HS-5 (cell line): ENCODE measurements around the gene C4BPA.

Experiments
- DNase-seq: peaks from one replicate; pipeline ENCODE4 v3.0.0-alpha.2; 2012; ENCODE audit warnings: low read depth

C4BPA gene

GRCh38 chr1:207103892-207104373 lies at the start of gene C4BPA:
Gene C4BPA (plus strand): TSS chr1:207104233. CDS start chr1:207113026, 8,793 bp downstream.
- no peak for DNase-seq

DNA sequence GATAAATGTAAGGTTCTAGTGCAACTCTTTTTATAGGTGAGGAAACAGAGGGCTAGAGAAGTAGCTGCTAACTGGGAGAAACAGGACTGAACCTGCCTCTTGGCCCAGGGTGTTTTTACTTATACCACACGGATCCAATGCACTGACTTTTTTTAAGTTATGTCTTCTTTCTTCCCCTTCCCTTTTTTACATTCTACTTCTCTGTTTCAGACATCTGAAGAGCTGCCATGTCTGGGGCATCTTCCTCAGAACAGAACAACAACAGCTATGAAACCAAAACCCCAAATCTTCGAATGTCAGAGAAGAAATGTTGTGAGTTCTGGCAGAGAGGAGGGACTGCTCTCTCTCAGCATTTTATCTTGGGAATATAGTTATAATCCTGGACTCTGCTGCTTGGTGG lies 49.5 kb upstream of the C4BPA start:
- no peak for DNase-seq

- no peak for DNase-seq
Observed at GRCh38 chr1:207055386-207056001, 48.5 kb upstream of the C4BPA start.

- DNase-seq = no peak
Observed at GRCh38 chr1:207056673-207057072, 47.4 kb upstream of the C4BPA start.

DNA sequence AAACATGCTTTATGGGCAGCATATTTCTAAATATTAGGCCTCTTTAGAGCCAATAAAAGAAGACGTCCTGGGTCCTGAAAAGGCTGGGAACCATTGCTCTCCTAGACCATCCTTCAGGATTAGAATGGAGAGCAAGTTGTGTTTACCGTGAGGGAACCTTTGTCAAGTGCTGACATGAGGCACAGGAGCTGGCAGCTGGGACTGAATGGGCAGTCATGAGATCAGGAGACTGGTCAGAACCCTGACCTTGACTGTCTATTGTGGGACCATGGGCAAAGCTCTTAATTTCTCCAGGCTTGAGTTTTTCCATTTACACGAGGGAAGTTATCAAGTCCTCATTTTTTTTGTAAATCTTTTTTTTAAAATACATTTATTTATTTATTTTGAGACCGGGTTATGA lies 45.8 kb upstream of the C4BPA start:
- DNase-seq = no peak

DNA sequence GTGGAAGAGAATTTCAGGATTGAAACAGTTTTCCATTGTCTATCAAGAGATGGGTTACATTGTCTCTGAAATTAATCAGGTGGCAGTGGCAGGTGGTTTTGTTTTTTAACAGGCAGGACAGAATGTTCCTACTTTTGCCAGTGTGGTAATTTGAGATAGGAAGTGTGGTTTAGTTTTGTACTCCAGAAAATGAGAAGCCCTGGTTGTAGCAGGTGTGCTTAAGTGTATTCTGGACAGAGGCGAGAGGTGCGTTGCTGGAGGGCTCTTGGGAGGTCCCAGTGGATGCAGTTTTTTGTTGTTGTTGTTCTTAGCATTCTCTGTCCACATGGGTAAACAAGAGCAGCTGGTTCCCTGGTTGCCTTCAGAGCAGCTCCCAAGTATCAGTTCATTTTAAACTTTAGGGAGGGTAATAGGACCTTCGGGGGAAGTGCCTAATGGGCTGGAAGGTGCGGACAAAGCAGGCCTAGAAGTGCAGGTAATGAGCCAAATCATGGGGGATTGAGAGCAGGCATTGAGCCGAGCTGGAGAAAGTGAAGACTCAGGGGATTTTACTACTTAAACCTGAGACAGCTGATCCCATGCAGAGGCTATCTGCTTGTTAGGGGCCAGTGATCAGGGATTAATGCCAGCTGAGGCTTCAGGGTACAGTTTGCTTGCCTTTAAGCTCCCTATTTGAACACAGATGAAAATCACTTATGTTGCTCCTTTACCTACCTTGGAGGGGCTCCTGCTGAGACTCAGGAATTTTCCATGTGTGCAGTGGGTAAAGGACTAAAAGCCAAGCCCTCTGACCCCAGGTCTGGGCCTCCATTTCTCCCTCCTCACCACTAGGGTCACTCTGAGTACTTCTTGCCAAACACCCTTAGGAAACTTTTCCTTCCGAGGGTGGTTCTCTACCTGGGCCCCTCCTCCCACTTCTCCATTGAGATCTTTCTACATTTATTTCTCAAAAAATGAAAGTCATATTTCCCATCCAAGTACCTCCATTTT lies 44.9 kb upstream of the C4BPA start:
- DNase-seq = no peak

DNA sequence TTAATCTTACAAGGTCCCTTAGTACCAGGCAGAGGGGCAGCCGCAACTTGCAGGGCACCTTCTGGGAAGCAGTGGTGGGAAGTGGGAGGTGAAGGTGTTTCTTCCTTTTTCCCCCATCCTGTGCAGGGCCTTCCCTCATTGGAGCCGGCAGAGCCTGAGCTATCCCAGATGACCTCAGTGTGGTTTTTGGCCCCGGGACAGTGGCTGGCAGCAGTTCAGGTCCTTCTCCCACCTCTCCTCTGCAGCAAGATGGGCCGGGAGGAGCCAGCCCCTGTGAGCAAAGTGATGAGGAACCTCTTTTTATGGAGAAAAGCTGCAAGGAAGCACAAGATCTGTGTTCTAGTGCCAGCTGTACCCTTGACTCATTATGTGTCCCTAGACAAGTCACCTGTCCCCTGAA lies 44.2 kb upstream of the C4BPA start:
- no peak for DNase-seq

GRCh38 chr1:207060596-207060995 lies 43.4 kb upstream of the C4BPA start:
- no peak for DNase-seq

- no peak for DNase-seq
Observed at GRCh38 chr1:207062058-207062457, 42.0 kb upstream of the C4BPA start.

- no peak for DNase-seq
Observed at GRCh38 chr1:207063014-207063413, 41.0 kb upstream of the C4BPA start.

- no peak for DNase-seq
Observed at GRCh38 chr1:207064561-207064960, 39.5 kb upstream of the C4BPA start.

- no peak for DNase-seq
Observed at GRCh38 chr1:207067185-207067584, 36.8 kb upstream of the C4BPA start.

GRCh38 chr1:207067665-207068064 lies 36.4 kb upstream of the C4BPA start:
- DNase-seq = no peak

DNA sequence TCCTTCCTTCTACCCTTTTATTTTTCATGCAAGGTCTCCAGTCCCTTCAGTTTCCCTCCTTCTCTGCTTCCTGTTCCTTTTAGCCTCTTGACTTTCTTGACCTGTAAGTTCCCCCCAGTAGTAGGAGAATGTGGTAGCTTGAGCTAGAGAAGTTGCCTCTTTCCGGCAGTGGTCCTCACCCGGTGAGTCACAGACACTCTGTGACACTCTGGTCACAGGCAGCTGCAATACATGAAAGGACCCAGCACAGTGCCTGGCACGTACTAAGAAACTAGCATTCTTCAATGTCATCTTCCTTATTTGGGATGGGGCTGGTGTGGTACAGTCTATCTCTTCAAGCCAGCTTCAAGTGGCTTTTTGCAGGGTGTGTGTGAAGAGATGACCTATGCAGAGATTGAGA lies 35.0 kb upstream of the C4BPA start:
- no peak for DNase-seq

DNA sequence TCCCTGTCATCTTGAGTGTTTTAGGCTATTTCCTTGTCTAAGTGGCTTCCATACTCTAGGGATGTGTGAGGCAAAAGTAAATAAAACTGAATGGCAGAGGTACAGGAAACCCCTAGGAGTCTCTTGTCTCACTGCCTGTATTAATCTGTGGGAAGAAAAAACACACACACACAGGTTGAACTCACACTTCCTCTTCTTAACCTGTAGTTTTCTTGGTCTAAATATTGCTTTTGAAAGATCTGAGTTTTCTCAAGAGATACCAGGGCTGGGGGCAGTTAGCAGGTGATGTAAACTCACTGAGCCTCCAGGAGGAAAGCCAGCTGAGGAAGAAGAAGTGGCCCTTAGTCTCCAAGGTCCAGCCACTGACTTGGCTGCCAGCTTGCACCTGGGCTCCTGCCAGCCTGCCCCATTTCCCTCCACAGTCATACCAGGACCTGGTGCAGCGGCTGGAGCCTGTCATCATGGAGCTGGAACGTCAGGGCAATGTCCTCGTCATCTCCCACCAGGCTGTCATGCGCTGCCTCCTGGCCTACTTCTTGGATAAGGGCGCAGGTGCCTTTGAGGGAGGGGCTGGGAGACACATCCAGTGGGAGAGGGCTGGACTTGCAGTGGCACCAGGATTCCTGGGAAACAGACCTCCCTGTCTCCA lies 34.1 kb upstream of the C4BPA start:
- no peak for DNase-seq

GRCh38 chr1:207070811-207071210 lies 33.2 kb upstream of the C4BPA start:
- no peak for DNase-seq

DNA sequence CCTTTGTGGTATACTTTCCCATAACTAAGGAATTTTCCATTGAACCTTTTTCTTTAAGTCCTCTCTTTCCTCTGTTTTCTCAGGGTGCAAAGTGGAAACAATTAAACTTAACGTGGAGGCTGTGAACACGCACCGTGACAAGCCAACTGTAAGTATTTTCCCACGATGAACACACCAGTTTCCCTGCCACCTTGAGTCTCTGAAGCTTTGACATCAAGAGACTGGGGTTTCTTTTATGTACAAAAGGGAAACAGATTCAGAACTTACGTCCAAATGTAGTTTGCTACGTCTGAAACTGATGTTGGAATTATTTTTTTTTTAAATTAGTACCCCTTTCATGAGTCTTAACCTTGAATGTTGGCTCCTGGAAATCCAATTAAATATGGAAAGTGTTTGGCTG lies 32.6 kb upstream of the C4BPA start:
- DNase-seq = no peak

DNA sequence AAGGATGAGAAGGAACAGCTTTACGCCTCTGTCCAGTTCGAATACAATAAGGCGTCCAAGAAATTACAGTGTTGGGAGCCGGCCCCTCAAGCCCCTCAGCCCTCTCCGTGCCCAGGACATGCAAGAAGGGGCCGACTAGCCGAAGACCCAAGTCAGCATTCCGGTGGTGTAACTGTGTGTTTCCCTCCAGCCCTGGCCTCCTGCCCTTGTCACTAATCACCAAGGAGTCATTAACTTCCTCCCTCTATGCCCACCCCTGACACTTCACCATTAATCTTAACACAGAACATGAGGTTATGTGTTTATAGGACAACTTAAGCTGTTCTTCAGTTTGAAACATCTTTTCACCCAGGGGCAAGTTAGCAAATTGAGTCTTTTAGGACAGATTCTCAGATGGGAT lies 31.8 kb upstream of the C4BPA start:
- no peak for DNase-seq

- DNase-seq = no peak
Observed at GRCh38 chr1:207073906-207074820, 29.9 kb upstream of the C4BPA start.

DNA sequence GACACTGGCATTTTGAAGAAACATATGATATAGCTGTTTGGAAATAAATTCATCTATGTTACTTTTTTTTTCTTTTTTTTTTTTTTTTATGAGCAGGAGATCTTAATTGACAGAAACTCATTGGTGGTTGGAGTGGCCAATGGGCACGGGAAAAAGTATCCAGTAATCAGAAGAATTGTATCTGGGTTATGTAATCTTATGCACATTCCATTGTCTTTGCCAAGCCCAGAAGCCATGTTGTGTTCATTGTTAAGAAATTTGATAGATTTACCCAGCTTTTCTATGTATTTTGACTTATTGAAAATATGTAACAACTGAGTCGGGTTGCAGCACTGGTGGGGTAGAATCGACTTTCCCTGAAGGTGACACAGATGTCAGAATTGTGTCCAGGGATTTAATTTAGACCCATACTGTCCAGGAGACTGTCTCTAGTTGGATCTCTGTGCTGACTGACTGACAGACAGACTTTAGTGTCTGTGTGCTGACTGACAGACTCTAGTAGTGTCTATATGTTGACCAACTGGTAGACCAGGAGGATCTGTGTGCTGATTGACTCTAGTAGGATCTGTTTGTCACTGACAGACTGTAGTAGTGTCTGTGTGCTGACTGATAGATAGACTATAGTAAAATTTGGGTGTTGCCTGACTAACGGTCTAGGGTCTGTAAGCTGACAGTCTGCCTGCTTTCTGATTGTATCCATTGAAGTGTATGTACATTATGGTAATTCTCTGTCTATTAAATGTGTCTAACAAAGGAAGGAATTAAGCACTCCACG lies 27.7 kb upstream of the C4BPA start:
- no peak for DNase-seq

DNA sequence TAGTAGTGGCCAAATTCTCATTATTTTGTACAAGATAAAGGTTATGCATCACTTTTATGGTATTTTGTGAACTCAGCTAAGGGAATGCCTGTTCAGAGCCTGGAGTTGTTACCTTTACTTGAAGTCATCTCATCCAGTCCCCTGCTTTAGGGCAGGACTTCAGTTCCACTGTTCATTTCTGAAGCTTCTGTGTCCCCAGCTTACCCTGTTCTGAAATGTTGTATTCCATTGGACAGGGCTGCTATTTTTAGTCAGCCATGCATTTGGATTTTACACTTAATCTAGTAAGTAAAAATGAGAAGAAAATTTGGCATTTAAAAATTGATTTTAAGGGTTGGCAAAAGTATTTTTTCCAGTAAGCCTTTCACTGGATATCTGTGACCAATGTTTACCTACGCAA lies 27.0 kb upstream of the C4BPA start:
- DNase-seq = no peak
